ENCODE data around the gene SNX33. TPM values are rescaled to one million over a fixed set of nuclear protein-coding genes. Genes with fewer than 3 reads are reported as not detected.

SNX33 gene
- total and polyA plus RNA-seq, 2 experiments from 2014 or later: 6.2 to 21.2 TPM

DNA sequence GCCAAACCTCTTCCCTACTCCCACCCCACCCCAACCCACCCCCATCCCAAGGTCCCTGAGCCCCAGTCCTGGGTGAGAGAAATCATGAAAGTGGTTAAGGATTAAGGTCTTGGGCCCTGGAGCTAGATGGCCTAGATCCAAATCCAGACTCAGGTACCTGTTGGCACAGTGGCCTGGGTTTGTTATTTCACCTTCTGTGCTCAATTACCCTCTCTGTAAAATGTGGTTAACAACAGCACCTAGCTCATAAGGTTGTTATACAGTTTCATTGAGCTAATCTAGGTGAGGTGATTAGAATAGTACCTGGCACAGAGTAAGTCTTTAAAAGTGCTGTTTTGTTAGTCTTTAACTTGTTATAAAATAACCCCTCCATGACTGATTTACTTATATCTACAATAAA is 15.8 kb upstream of the SNX33 start:
- peaks cover 5% of the 10 kb centered on the region; the same call in 1 of the 2 replicates for H3K4me1 ChIP-seq (ENCODE audit: insufficient read depth)
- ATAC-seq (no peak), DNase-seq (ENCODE audit: low spot score) (no peak)
- H3K27me3 Mint-ChIP-seq (ENCODE audit: insufficient read depth, low read depth, poor library complexity): peaks cover 4% of the 10 kb centered on the region
- no peaks in the 10 kb centered on the region; the same call in 2 of the 3 replicates for H3K36me3 Mint-ChIP-seq (ENCODE audit: low read depth)
- no peak overlapping the region for H3K4me3 Mint-ChIP-seq
- H3K27me3 ChIP-seq (ENCODE audit: insufficient read depth): no peaks in the 10 kb centered on the region
- peaks cover 14% of the 10 kb centered on the region for H3F3A ChIP-seq (replicated peaks; ENCODE audit: low read depth)
- TF ChIP-seq CREB1 (CRISPR knock-in tag; IDR thresholded peaks at IDR 0.05; ENCODE audit: low read depth) (no peak), EZH2 (IDR thresholded peaks at IDR 0.05; ENCODE audit: low read depth, unreplicated experiment) (no peak), ZNF114 (CRISPR knock-in tag; IDR thresholded peaks at IDR 0.05) (no peak), ZNF331 (CRISPR knock-in tag; IDR thresholded peaks at IDR 0.05; ENCODE audit: low read depth) (no peak), NANOG (IDR thresholded peaks at IDR 0.05; ENCODE audit: borderline replicate concordance) (no peak), JUNB (IDR thresholded peaks at IDR 0.05; ENCODE audit: unreplicated experiment) (no peak), EZH2phosphoT487 (IDR thresholded peaks at IDR 0.05; ENCODE audit: unreplicated experiment) (no peak), POLR2AphosphoS5 (IDR thresholded peaks at IDR 0.05; ENCODE audit: low read depth) (no peak), STAT1 (IDR thresholded peaks at IDR 0.05; ENCODE audit: unreplicated experiment) (no peak)
- TF ChIP-seq, protein P1, sequence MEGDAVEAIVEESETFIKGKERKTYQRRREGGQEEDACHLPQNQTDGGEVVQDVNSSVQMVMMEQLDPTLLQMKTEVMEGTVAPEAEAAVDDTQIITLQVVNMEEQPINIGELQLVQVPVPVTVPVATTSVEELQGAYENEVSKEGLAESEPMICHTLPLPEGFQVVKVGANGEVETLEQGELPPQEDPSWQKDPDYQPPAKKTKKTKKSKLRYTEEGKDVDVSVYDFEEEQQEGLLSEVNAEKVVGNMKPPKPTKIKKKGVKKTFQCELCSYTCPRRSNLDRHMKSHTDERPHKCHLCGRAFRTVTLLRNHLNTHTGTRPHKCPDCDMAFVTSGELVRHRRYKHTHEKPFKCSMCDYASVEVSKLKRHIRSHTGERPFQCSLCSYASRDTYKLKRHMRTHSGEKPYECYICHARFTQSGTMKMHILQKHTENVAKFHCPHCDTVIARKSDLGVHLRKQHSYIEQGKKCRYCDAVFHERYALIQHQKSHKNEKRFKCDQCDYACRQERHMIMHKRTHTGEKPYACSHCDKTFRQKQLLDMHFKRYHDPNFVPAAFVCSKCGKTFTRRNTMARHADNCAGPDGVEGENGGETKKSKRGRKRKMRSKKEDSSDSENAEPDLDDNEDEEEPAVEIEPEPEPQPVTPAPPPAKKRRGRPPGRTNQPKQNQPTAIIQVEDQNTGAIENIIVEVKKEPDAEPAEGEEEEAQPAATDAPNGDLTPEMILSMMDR (conservative IDR thresholded peaks at IDR 0.05; ENCODE audit: low read depth in 2 of 2): no peak
- TF ChIP-seq, protein P2, sequence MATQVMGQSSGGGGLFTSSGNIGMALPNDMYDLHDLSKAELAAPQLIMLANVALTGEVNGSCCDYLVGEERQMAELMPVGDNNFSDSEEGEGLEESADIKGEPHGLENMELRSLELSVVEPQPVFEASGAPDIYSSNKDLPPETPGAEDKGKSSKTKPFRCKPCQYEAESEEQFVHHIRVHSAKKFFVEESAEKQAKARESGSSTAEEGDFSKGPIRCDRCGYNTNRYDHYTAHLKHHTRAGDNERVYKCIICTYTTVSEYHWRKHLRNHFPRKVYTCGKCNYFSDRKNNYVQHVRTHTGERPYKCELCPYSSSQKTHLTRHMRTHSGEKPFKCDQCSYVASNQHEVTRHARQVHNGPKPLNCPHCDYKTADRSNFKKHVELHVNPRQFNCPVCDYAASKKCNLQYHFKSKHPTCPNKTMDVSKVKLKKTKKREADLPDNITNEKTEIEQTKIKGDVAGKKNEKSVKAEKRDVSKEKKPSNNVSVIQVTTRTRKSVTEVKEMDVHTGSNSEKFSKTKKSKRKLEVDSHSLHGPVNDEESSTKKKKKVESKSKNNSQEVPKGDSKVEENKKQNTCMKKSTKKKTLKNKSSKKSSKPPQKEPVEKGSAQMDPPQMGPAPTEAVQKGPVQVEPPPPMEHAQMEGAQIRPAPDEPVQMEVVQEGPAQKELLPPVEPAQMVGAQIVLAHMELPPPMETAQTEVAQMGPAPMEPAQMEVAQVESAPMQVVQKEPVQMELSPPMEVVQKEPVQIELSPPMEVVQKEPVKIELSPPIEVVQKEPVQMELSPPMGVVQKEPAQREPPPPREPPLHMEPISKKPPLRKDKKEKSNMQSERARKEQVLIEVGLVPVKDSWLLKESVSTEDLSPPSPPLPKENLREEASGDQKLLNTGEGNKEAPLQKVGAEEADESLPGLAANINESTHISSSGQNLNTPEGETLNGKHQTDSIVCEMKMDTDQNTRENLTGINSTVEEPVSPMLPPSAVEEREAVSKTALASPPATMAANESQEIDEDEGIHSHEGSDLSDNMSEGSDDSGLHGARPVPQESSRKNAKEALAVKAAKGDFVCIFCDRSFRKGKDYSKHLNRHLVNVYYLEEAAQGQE (IDR thresholded peaks at IDR 0.05; ENCODE audit: unreplicated experiment): no peak
- TF ChIP-seq, protein P3, sequence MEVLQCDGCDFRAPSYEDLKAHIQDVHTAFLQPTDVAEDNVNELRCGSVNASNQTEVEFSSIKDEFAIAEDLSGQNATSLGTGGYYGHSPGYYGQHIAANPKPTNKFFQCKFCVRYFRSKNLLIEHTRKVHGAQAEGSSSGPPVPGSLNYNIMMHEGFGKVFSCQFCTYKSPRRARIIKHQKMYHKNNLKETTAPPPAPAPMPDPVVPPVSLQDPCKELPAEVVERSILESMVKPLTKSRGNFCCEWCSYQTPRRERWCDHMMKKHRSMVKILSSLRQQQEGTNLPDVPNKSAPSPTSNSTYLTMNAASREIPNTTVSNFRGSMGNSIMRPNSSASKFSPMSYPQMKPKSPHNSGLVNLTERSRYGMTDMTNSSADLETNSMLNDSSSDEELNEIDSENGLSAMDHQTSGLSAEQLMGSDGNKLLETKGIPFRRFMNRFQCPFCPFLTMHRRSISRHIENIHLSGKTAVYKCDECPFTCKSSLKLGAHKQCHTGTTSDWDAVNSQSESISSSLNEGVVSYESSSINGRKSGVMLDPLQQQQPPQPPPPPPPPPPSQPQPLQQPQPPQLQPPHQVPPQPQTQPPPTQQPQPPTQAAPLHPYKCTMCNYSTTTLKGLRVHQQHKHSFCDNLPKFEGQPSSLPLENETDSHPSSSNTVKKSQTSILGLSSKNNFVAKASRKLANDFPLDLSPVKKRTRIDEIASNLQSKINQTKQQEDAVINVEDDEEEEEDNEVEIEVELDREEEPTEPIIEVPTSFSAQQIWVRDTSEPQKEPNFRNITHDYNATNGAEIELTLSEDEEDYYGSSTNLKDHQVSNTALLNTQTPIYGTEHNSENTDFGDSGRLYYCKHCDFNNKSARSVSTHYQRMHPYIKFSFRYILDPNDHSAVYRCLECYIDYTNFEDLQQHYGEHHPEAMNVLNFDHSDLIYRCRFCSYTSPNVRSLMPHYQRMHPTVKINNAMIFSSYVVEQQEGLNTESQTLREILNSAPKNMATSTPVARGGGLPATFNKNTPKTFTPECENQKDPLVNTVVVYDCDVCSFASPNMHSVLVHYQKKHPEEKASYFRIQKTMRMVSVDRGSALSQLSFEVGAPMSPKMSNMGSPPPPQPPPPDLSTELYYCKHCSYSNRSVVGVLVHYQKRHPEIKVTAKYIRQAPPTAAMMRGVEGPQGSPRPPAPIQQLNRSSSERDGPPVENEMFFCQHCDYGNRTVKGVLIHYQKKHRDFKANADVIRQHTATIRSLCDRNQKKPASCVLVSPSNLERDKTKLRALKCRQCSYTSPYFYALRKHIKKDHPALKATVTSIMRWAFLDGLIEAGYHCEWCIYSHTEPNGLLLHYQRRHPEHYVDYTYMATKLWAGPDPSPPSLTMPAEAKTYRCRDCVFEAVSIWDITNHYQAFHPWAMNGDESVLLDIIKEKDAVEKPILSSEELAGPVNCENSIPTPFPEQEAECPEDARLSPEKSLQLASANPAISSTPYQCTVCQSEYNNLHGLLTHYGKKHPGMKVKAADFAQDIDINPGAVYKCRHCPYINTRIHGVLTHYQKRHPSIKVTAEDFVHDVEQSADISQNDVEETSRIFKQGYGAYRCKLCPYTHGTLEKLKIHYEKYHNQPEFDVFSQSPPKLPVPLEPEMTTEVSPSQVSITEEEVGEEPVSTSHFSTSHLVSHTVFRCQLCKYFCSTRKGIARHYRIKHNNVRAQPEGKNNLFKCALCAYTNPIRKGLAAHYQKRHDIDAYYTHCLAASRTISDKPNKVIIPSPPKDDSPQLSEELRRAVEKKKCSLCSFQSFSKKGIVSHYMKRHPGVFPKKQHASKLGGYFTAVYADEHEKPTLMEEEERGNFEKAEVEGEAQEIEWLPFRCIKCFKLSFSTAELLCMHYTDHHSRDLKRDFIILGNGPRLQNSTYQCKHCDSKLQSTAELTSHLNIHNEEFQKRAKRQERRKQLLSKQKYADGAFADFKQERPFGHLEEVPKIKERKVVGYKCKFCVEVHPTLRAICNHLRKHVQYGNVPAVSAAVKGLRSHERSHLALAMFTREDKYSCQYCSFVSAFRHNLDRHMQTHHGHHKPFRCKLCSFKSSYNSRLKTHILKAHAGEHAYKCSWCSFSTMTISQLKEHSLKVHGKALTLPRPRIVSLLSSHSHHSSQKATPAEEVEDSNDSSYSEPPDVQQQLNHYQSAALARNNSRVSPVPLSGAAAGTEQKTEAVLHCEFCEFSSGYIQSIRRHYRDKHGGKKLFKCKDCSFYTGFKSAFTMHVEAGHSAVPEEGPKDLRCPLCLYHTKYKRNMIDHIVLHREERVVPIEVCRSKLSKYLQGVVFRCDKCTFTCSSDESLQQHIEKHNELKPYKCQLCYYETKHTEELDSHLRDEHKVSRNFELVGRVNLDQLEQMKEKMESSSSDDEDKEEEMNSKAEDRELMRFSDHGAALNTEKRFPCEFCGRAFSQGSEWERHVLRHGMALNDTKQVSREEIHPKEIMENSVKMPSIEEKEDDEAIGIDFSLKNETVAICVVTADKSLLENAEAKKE (CRISPR knock-in tag; IDR thresholded peaks at IDR 0.05): no peak
- TF ChIP-seq, protein P4, sequence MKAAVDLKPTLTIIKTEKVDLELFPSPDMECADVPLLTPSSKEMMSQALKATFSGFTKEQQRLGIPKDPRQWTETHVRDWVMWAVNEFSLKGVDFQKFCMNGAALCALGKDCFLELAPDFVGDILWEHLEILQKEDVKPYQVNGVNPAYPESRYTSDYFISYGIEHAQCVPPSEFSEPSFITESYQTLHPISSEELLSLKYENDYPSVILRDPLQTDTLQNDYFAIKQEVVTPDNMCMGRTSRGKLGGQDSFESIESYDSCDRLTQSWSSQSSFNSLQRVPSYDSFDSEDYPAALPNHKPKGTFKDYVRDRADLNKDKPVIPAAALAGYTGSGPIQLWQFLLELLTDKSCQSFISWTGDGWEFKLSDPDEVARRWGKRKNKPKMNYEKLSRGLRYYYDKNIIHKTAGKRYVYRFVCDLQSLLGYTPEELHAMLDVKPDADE (IDR thresholded peaks at IDR 0.05): no peak
- no peak overlapping the region for H3K27ac Mint-ChIP-seq
- H3K9me3 Mint-ChIP-seq: no peaks in the 10 kb centered on the region
- peaks cover 11% of the 10 kb centered on the region for H3K79me2 ChIP-seq (replicated peaks; ENCODE audit: insufficient read depth)
- no peaks in the 10 kb centered on the region for H3K36me3 ChIP-seq (ENCODE audit: insufficient read depth)
- H3K4me1 Mint-ChIP-seq: peaks cover 16% of the 10 kb centered on the region; the same call in 2 of the 3 replicates
- no peaks in the 10 kb centered on the region for H3K9me2 ChIP-seq (ENCODE audit: insufficient read depth)
- H2AFZ ChIP-seq: no peak overlapping the region
- H3K4me3 ChIP-seq: no peak overlapping the region
- H4K20me1 ChIP-seq (replicated peaks; ENCODE audit: insufficient read depth): peaks cover 3% of the 10 kb centered on the region; the same call in 1 of the 2 replicates
- no peak overlapping the region for H3K27ac ChIP-seq (ENCODE audit: low read depth)
- H3K4me2 ChIP-seq: no peak overlapping the region
